ENCODE results near the gene KHNYN.
"Not testable (repeated sequence)": the region's sequence is repeated elsewhere in the genome, so short reads cannot be mapped to it uniquely, and the experiment has no call there.

The KHNYN gene

GRCh38 chr14:24439257-24439656 is 9.5 kb downstream of the KHNYN start:
- no peak for DNase-seq

- no peak for DNase-seq
These were observed 10.3 kb downstream of the KHNYN start for GRCh38 chr14:24439830-24440605.

GRCh38 chr14:24440606-24441399 is 11.0 kb downstream of the KHNYN start:
- DNase-seq = no peak

- DNase-seq = no peak
These were observed 11.7 kb downstream of the KHNYN start for GRCh38 chr14:24441485-24441884.

- DNase-seq = no peak
These were observed 12.1 kb downstream of the KHNYN start for GRCh38 chr14:24441904-24442239.

GRCh38 chr14:24442240-24443052 is 12.7 kb downstream of the KHNYN start, which contains the start of gene SDR39U1:
TSS of gene SDR39U1 (minus strand) at chr14:24442776. CDS start at chr14:24442769, 7 bp downstream.
- DNase-seq = peak; percentile 99

GRCh38 chr14:24443053-24443665 is 13.4 kb downstream of the KHNYN start:
- no peak for DNase-seq

- DNase-seq = not testable (repeated sequence)
These were observed 21.1 kb downstream of the KHNYN start for GRCh38 chr14:24450828-24451227.

- no peak for DNase-seq
These were observed 27.2 kb downstream of the KHNYN start for GRCh38 chr14:24456980-24457379.

- DNase-seq = no peak
These were observed 29.0 kb downstream of the KHNYN start for GRCh38 chr14:24458736-24459135.

GRCh38 chr14:24459331-24459730 is 29.6 kb downstream of the KHNYN start:
- DNase-seq = no peak

GRCh38 chr14:24461336-24461735 is 31.6 kb downstream of the KHNYN start:
- DNase-seq = no peak

GRCh38 chr14:24463017-24463883 is 33.5 kb downstream of the KHNYN start:
- no peak for DNase-seq

GRCh38 chr14:24463884-24464785 is 34.4 kb downstream of the KHNYN start:
- DNase-seq = no peak

GRCh38 chr14:24465368-24465767 is 35.6 kb downstream of the KHNYN start:
- no peak for DNase-seq

- no peak for DNase-seq
These were observed 36.1 kb downstream of the KHNYN start for GRCh38 chr14:24465805-24466204.

GRCh38 chr14:24470450-24470849 is 40.7 kb downstream of the KHNYN start:
- not testable (repeated sequence) for DNase-seq

GRCh38 chr14:24473211-24473610 is 43.5 kb downstream of the KHNYN start:
- DNase-seq = no peak

GRCh38 chr14:24475261-24475660 is 45.5 kb downstream of the KHNYN start:
- no peak for DNase-seq

- DNase-seq = not testable (repeated sequence)
These were observed 50.2 kb downstream of the KHNYN start for GRCh38 chr14:24479999-24480398.

Measured in CD4-positive, alpha-beta T cell treated with Interleukin-4 for 4 hours (primary cell).